Measurements from ENCODE around the gene MRPL38.
A peak's percentile ranks its signal among the peaks of the same experiment; 100 is the strongest.

The MRPL38 gene

DNA sequence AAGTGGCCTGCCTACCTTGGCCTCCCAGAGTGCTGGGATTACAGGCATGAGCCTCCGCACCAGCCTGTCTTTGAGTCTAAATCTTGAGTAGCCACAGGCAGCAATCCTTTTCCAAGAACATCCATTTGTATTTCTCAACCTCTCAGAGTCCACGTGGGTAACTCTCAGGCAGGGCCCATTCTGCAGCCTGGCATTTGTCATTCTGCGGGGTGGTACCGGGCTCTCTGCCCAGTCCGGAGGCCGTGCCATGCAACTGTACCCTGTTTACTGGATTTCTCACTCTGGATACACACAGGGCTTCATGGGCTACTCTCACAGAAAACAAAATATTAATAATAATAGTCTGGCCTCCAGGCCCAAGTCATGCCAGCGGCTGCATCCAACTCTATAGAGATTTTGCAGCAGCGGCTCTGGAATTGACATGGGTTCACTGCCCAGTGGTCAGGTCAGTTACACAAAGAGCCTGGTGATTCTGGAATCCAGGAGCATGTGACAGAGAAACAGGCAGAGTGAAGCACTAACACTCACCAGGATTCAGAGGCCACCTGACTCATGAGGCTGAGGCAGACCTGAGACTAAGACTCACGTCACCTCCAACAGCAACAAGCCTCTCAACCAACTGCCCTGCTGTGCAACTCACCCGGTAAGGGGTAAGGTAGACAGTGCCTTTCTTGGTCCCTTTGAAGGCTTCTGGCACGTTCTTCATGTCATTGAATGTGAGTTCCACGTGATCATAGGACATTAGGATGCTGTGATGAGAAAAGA, 53.6 kb downstream of the MRPL38 start:
- Histone ChIP-seq H3K9ac (ENCODE audit: low read depth, low read length, poor library complexity) (no peak overlapping the region), H2AK5ac (ENCODE audit: low read depth, low read length) (no peak overlapping the region), H3K4me3 (ENCODE audit: low read length in 2 of 2) (no peak overlapping the region), H3K36me3 (replicated peaks in 1 of 2; ENCODE audit: control insufficient read depth in 2 of 2, insufficient read depth in 2 of 2, low read length in 2 of 2) (peaks cover 32 to 55% of the 10 kb centered on the region in 2 donors), H3K27ac (replicated peaks; ENCODE audit: low read length) (no peak overlapping the region), H3K18ac (ENCODE audit: low read length) (no peak overlapping the region), H3K79me1 (ENCODE audit: low read depth, low read length) (no peaks in the 10 kb centered on the region), H4K91ac (ENCODE audit: low read depth, low read length, poor library complexity) (no peak overlapping the region), H2BK5ac (ENCODE audit: low read length) (no peak overlapping the region), H3K23ac (ENCODE audit: low read depth, low read length, poor library complexity) (no peak overlapping the region), H3K27me3 (ENCODE audit: control insufficient read depth in 3 of 3, insufficient read depth in 3 of 3, low read depth in 1 of 3, low read length in 3 of 3) (no peaks in the 10 kb centered on the region), H2BK120ac (ENCODE audit: low read depth, low read length) (no peak overlapping the region), H3K9me3 (replicated peaks in 1 of 2; ENCODE audit: control insufficient read depth in 2 of 2, insufficient read depth in 1 of 2, low read depth in 1 of 2, low read length in 2 of 2) (no peaks in the 10 kb centered on the region), H2AFZ (ENCODE audit: low read length) (no peak overlapping the region), H3K4me1 (ENCODE audit: control insufficient read depth in 2 of 2, insufficient read depth in 1 of 2, low read depth in 1 of 2, low read length in 2 of 2) (peaks cover 4 to 6% of the 10 kb centered on the region in 2 donors), H4K8ac (ENCODE audit: low read depth, low read length) (no peak overlapping the region), H2BK12ac (ENCODE audit: low read length) (no peak overlapping the region), H3K14ac (ENCODE audit: low read length) (no peak overlapping the region), H3K4ac (ENCODE audit: low read length) (no peak overlapping the region), H2BK15ac (ENCODE audit: low read length) (no peak overlapping the region), H3K4me2 (ENCODE audit: insufficient read depth, low read length, poor library complexity, severe bottlenecking) (no peak overlapping the region)
- no peak for DNase-seq (ENCODE audit: low spot score)
- WGBS, 2 donors (ENCODE audit: extremely low coverage in 2 of 2, insufficient read length in 2 of 2, insufficient replicate concordance in 1 of 2), result no CpG with 5 or more reads among the region's 12 CpGs

DNA sequence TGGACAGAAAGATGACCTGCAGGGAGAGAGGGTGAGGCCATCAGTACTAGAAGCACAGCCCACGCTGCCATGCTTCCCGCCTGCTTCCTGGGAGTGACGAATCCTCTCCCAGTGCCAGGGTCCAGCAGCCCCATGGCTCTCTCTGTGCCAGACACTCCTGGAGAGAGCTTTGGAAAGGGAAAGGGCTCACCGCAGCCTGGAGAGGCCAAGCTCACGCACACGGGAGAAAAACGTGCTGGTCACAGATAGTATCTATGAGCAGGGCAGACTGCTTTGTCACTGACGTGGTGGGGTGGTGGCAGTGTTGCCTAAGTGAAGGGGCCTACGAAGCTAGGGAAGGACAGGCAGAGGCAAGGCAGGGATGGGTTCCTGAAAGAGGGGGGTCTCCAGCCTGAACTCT, 55.0 kb downstream of the MRPL38 start:
- H3K4me2 ChIP-seq (ENCODE audit: insufficient read depth, low read length, poor library complexity, severe bottlenecking), result no peak overlapping the region
- H3K4me1 ChIP-seq (ENCODE audit: control insufficient read depth in 2 of 2, insufficient read depth in 1 of 2, low read depth in 1 of 2, low read length in 2 of 2), result peaks cover 10% of the 10 kb centered on the region in 2 donors
- H3K79me1 ChIP-seq (ENCODE audit: low read depth, low read length), result no peaks in the 10 kb centered on the region
- H3K14ac ChIP-seq (ENCODE audit: low read length), result no peak overlapping the region
- H3K9me3 ChIP-seq (replicated peaks in 1 of 2; ENCODE audit: control insufficient read depth in 2 of 2, insufficient read depth in 1 of 2, low read depth in 1 of 2, low read length in 2 of 2), result no peaks in the 10 kb centered on the region
- H2BK120ac ChIP-seq (ENCODE audit: low read depth, low read length), result no peak overlapping the region
- H3K27ac ChIP-seq (replicated peaks; ENCODE audit: low read length), result no peak overlapping the region
- H3K9ac ChIP-seq (ENCODE audit: low read depth, low read length, poor library complexity), result no peak overlapping the region
- H3K4ac ChIP-seq (ENCODE audit: low read length), result no peak overlapping the region
- no peak overlapping the region for H2AFZ ChIP-seq (ENCODE audit: low read length)
- peaks cover 37 to 58% of the 10 kb centered on the region in 2 donors for H3K36me3 ChIP-seq (replicated peaks in 1 of 2; ENCODE audit: control insufficient read depth in 2 of 2, insufficient read depth in 2 of 2, low read length in 2 of 2)
- no peak overlapping the region for H3K4me3 ChIP-seq (ENCODE audit: low read length in 2 of 2)
- WGBS, 2 donors (ENCODE audit: extremely low coverage in 2 of 2, insufficient read length in 2 of 2, insufficient replicate concordance in 1 of 2), result no CpG with 5 or more reads among the region's 9 CpGs
- H2BK5ac ChIP-seq (ENCODE audit: low read length), result no peak overlapping the region
- H2AK5ac ChIP-seq (ENCODE audit: low read depth, low read length), result no peak overlapping the region
- H3K27me3 ChIP-seq (ENCODE audit: control insufficient read depth in 3 of 3, insufficient read depth in 3 of 3, low read depth in 1 of 3, low read length in 3 of 3), result no peaks in the 10 kb centered on the region
- H3K18ac ChIP-seq (ENCODE audit: low read length), result no peak overlapping the region
- peak overlapping the region; percentile 39 for H3K23ac ChIP-seq (ENCODE audit: low read depth, low read length, poor library complexity)
- H2BK12ac ChIP-seq (ENCODE audit: low read length), result no peak overlapping the region
- no peak overlapping the region for H4K8ac ChIP-seq (ENCODE audit: low read depth, low read length)
- no peak for DNase-seq (ENCODE audit: low spot score)
- no peak overlapping the region for H4K91ac ChIP-seq (ENCODE audit: low read depth, low read length, poor library complexity)
- H2BK15ac ChIP-seq (ENCODE audit: low read length), result no peak overlapping the region

DNA sequence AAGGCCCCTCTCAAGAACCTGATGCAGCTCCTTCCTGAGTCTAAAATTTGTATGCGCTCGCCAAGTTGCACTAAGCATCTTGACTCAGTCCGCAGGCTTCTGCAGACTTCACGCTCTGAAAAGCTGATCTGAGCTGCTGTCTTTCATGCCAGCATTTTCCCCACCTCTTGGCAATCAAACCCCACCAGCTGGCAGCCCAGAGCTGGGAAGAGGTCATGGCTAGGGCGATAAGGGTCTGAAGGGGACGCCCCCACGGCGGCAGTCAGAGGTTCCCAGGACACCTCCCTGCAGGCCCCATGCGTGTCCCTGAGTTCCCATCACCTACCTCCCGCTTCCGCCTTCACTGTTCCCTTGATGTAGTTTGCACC, 55.4 kb downstream of the MRPL38 start:
- Histone ChIP-seq H2BK15ac (ENCODE audit: low read length) (no peak overlapping the region), H4K8ac (ENCODE audit: low read depth, low read length) (no peak overlapping the region), H3K18ac (ENCODE audit: low read length) (no peak overlapping the region), H3K27me3 (ENCODE audit: control insufficient read depth in 3 of 3, insufficient read depth in 3 of 3, low read depth in 1 of 3, low read length in 3 of 3) (no peaks in the 10 kb centered on the region), H3K23ac (ENCODE audit: low read depth, low read length, poor library complexity) (no peak overlapping the region), H3K9me3 (replicated peaks in 1 of 2; ENCODE audit: control insufficient read depth in 2 of 2, insufficient read depth in 1 of 2, low read depth in 1 of 2, low read length in 2 of 2) (no peaks in the 10 kb centered on the region), H3K4me1 (ENCODE audit: control insufficient read depth in 2 of 2, insufficient read depth in 1 of 2, low read depth in 1 of 2, low read length in 2 of 2) (peaks cover 8% of the 10 kb centered on the region in 2 donors), H2BK120ac (ENCODE audit: low read depth, low read length) (no peak overlapping the region), H3K36me3 (replicated peaks in 1 of 2; ENCODE audit: control insufficient read depth in 2 of 2, insufficient read depth in 2 of 2, low read length in 2 of 2) (peaks cover 37 to 58% of the 10 kb centered on the region in 2 donors), H3K14ac (ENCODE audit: low read length) (no peak overlapping the region), H3K4ac (ENCODE audit: low read length) (no peak overlapping the region), H2AK5ac (ENCODE audit: low read depth, low read length) (no peak overlapping the region), H3K4me2 (ENCODE audit: insufficient read depth, low read length, poor library complexity, severe bottlenecking) (no peak overlapping the region), H3K27ac (replicated peaks; ENCODE audit: low read length) (no peak overlapping the region), H4K91ac (ENCODE audit: low read depth, low read length, poor library complexity) (no peak overlapping the region), H2BK5ac (ENCODE audit: low read length) (no peak overlapping the region), H3K4me3 (ENCODE audit: low read length in 2 of 2) (no peak overlapping the region), H3K79me1 (ENCODE audit: low read depth, low read length) (no peaks in the 10 kb centered on the region), H3K9ac (ENCODE audit: low read depth, low read length, poor library complexity) (no peak overlapping the region), H2AFZ (ENCODE audit: low read length) (no peak overlapping the region), H2BK12ac (ENCODE audit: low read length) (no peak overlapping the region)
- WGBS, 2 donors (ENCODE audit: extremely low coverage in 2 of 2, insufficient read length in 2 of 2, insufficient replicate concordance in 1 of 2), result no CpG with 5 or more reads among the region's 11 CpGs
- no peak for DNase-seq (ENCODE audit: low spot score)

Data from neuronal stem cell (in vitro differentiated cells).